GM12878 (cell line): Measurements from ENCODE around the gene BCL2L13. TPM values are rescaled to one million over a fixed set of nuclear protein-coding genes. Genes with fewer than 3 reads are reported as not detected.

Source experiments
- ATAC-seq: fragments of 200-7000 bp; cut with Tn5 transposase; 3 replicates; pipeline ENCODE4 v1.9.1; 2020; ENCODE audit warnings: mild to moderate bottlenecking, moderate library complexity
- BruUV-seq: library from RNA; stranded (reverse); fragments of 400-500 nt; replicated peaks from 2 replicates; lab custom pipeline; 2021; lab: Mats Ljungman, UMichigan
- CTCF ChIA-PET: fragments of 300-600 bp; sonication (Branson Sonifier 250); formaldehyde crosslinking; extraction: SDS; loops from one replicate; lab custom pipeline; 2021; ENCODE audit warnings: inconsistent platforms; lab: Yijun Ruan, JAX
- POLR2A ChIA-PET: fragments of 350-600 bp; formaldehyde crosslinking; extraction: SDS; loops from one replicate; lab custom pipeline; 2021; ENCODE audit warnings: inconsistent platforms; lab: Charles Lee
- RAD21 ChIA-PET: fragments of 300-600 bp; sonication (Branson Sonifier 250); formaldehyde crosslinking; loops from one replicate; lab custom pipeline; 2023; ENCODE audit warnings: antibody characterized with exemption; ENCODE audit not compliant: unreplicated experiment; lab: Charles Lee
- SMC1A ChIA-PET: fragments of 300-600 bp; sonication (Branson Sonifier 250); formaldehyde crosslinking; loops from one replicate; lab custom pipeline; 2023; ENCODE audit not compliant: unreplicated experiment, uncharacterized antibody; lab: Charles Lee
- DNase-seq: peaks from one replicate; pipeline ENCODE4 v3.0.0-alpha.2; 2011; ENCODE audit warnings: low read depth, low spot score
- FAIRE-seq: peaks from 3 replicates; lab custom pipeline; 2011; peaks lifted over from hg19 to GRCh38; lab: Jason Lieb, UNC
- H2AFZ ChIP-seq: 2 replicates; pipeline ENCODE4 v1.6.0; 2011; ENCODE audit warnings: low read depth, low read length, control low read depth; ENCODE audit not compliant: control insufficient read depth
- H3K27ac ChIP-seq: 2 replicates; pipeline ENCODE4 v1.5.1; 2011; ENCODE audit warnings: control low read depth; ENCODE audit not compliant: control insufficient read depth, insufficient read depth
- H3K27me3 ChIP-seq, 2 experiments: replicated peaks in 1 of 2; 2 replicates each; pipeline versions ENCODE4 v1.6.0 to v1.6.1; 2011; ENCODE audit warnings: low read length in 1 of 2; ENCODE audit not compliant: control insufficient read depth in 2 of 2, insufficient read depth in 2 of 2
- H3K36me3 ChIP-seq, 2 experiments: 2 replicates each; pipeline ENCODE4 v1.5.1; 2011; ENCODE audit warnings: low read length in 1 of 2; ENCODE audit not compliant: control insufficient read depth in 2 of 2, insufficient read depth in 2 of 2
- H3K4me1 ChIP-seq: 2 replicates; pipeline ENCODE4 v1.6.1; 2011; ENCODE audit warnings: mild to moderate bottlenecking, low read length, moderate library complexity, mixed read lengths; ENCODE audit not compliant: control insufficient read depth, insufficient read depth
- H3K4me2 ChIP-seq: 2 replicates; pipeline ENCODE4 v1.6.0; 2011; ENCODE audit warnings: control low read depth; ENCODE audit not compliant: control insufficient read depth, insufficient read depth
- H3K4me3 ChIP-seq: fragments of 200-600 bp; sonication (generic); 2 replicates; pipeline ENCODE4 v1.5.1; 2016
- H3K79me2 ChIP-seq: 2 replicates; pipeline ENCODE4 v1.6.0; 2011; ENCODE audit warnings: low read length; ENCODE audit not compliant: control insufficient read depth, insufficient read depth
- H3K9ac ChIP-seq: 2 replicates; pipeline ENCODE4 v1.8.0; 2011; ENCODE audit warnings: low read length, control low read depth, mixed read lengths; ENCODE audit not compliant: control insufficient read depth, insufficient read depth
- H3K9me3 ChIP-seq: replicated peaks from 3 replicates; pipeline ENCODE4 v1.5.1; 2011; ENCODE audit warnings: mild to moderate bottlenecking, low read length; ENCODE audit not compliant: control insufficient read depth, insufficient read depth
- H4K20me1 ChIP-seq: 2 replicates; pipeline ENCODE4 v1.6.0; 2011; ENCODE audit not compliant: control insufficient read depth, insufficient read depth
- ATF7 ChIP-seq: fragments of 450-650 bp; IDR thresholded peaks from 2 replicates; pipeline ENCODE4 v1.6.1; 2016; ENCODE audit warnings: low read depth, mild to moderate bottlenecking
- CBFB ChIP-seq: IDR thresholded peaks from 2 replicates; pipeline ENCODE4 v1.6.1; 2016; ENCODE audit warnings: antibody characterized with exemption, low read depth
- CREB1 ChIP-seq: IDR thresholded peaks from 2 replicates; pipeline ENCODE4 v1.6.1; 2012; ENCODE audit warnings: low read depth, mild to moderate bottlenecking, inconsistent platforms
- EP300 ChIP-seq, 2 experiments: fragments of 150-350 bp in 1 of 2; IDR thresholded peaks; 2 replicates each; pipeline ENCODE4 v1.6.1; 2011 to 2012; ENCODE audit warnings: low read depth in 2 of 2, low read length in 2 of 2, borderline replicate concordance in 1 of 2, improper control_type of control experiment in 1 of 2, inconsistent platforms in 1 of 2; ENCODE audit not compliant: control insufficient read depth in 1 of 2
- HCFC1 ChIP-seq: fragments of 150-350 bp; IDR thresholded peaks from 2 replicates; pipeline ENCODE4 v1.6.1; 2014; ENCODE audit warnings: low read length
- IKZF2 ChIP-seq, 2 experiments: fragments of 450-650 bp; IDR thresholded peaks; 2 replicates each; pipeline ENCODE4 v1.6.1; 2017; ENCODE audit warnings: mild to moderate bottlenecking in 2 of 2, moderate library complexity in 2 of 2
- KLF5 ChIP-seq: fragments of 450-650 bp; IDR thresholded peaks from 2 replicates; pipeline ENCODE4 v1.6.1; 2014; ENCODE audit warnings: mild to moderate bottlenecking; ENCODE audit not compliant: partially characterized antibody
- NFIC ChIP-seq: IDR thresholded peaks from 2 replicates; pipeline ENCODE4 v1.6.1; 2012; ENCODE audit warnings: low read depth, mild to moderate bottlenecking, inconsistent platforms, low read length, moderate library complexity
- NR2C2 ChIP-seq: IDR thresholded peaks from 2 replicates; pipeline ENCODE4 v1.6.1; 2011; ENCODE audit warnings: borderline replicate concordance, low read depth; ENCODE audit not compliant: control insufficient read depth, insufficient read length
- PAX8 ChIP-seq: fragments of 450-650 bp; IDR thresholded peaks from 2 replicates; pipeline ENCODE4 v1.6.1; 2017; ENCODE audit warnings: mild to moderate bottlenecking, moderate library complexity
- POLR2AphosphoS2 ChIP-seq: IDR thresholded peaks from 2 replicates; pipeline ENCODE4 v1.6.1; 2011; ENCODE audit warnings: low read depth, mild to moderate bottlenecking, low read length, improper control_type of control experiment, moderate library complexity
- SMC3 ChIP-seq: IDR thresholded peaks from 2 replicates; pipeline ENCODE4 v1.6.1; 2011; ENCODE audit warnings: low read length, improper control_type of control experiment, borderline replicate concordance
- WGBS: methylation state at CpG from one replicate; pipeline ENCODE4 v1.1.6; 2016; ENCODE audit warnings: low lambda C conversion rate; ENCODE audit not compliant: insufficient replicate concordance, insufficient coverage; ENCODE audit errors: missing lambda C conversion rate; 5-methylcytosine and 5-hydroxymethylcytosine counted together
- in situ Hi-C: fragments of 300-500 bp; cut with MboI; formaldehyde crosslinking; loops from 9 replicates; pipeline ENCODE4 v1.14.3; 2018; ENCODE audit warnings: mixed read lengths
- intact Hi-C: fragments of 100-400 bp; cut with micrococcal nuclease; formaldehyde crosslinking; loops from one replicate; pipeline ENCODE4 v1.14.2; 2022; ENCODE audit not compliant: unreplicated experiment
- polyA plus RNA-seq, 11 experiments: library from polyadenylated mRNA; depleted of rRNA in 4 of 11; unstranded in 6 of 11; stranded (reverse) in 5 of 11; fragments of >200 nt; fragmentation: Nextera tagmentation in 4 of 11; fragmentation: Illumina TruSeq in 1 of 11; extraction: Ambion mirVana in 4 of 11; extraction: Trizol in 1 of 11; gene quantifications; 1 replicate in 1 of 11; 2 replicates in 10 of 11; pipeline versions ENCODE4 v1.2.1 to v1.2.3, GENCODE V29; 2011 to 2016; ENCODE audit warnings: inconsistent platforms in 2 of 11, missing spikeins in 2 of 11, low read depth in 1 of 11
- total RNA-seq, 4 experiments: library from RNA; depleted of rRNA in 3 of 4; stranded (reverse); fragments of >200 nt in 3 of 4; fragmentation: Illumina TruSeq in 1 of 4; extraction: Trizol in 1 of 4; gene quantifications; 2 replicates each; pipeline versions ENCODE4 v1.2.1 to v1.2.3, GENCODE V29; 2013 to 2021

BCL2L13 gene
- total and polyA plus RNA-seq, 10 of the 15 experiments (the other 5 are each of a cell fraction or from before 2014, with no cell fraction given): 18.6 to 30.6 (median 28.2) TPM

GRCh38 chr22:17774926-17775685, 136.5 kb downstream of the BCL2L13 start:
- Histone ChIP-seq H3K9me3 (no peaks in the 10 kb centered on the region; the same call in 2 of the 3 replicates), H3K4me2 (no peak overlapping the region), H3K9ac (no peak overlapping the region), H4K20me1 (peaks cover 5% of the 10 kb centered on the region; the same call in 1 of the 2 replicates), H2AFZ (no peak overlapping the region), H3K4me3 (no peak overlapping the region), H3K36me3 (peaks cover 0 to 6% of the 10 kb centered on the region in 2 experiments; a peak in 2 of 4 replicates), H3K4me1 (peaks cover 46% of the 10 kb centered on the region)
- CTCF ChIA-PET: interaction anchor here (1.2 to 6.4 kb wide), 2 partner anchors 22 to 23 kb away, joined by 4 to 70 read pairs; no protein-coding TSS in a partner anchor
- RAD21 ChIA-PET: interaction anchor here (0.7 to 6.1 kb wide), 3 partner anchors 11 to 26 kb away, joined by 3 to 29 read pairs (median 28); no protein-coding TSS in a partner anchor
- BruUV-seq: no TSS peak
- 73% methylated on average over 27 of the region's 27 CpGs for WGBS
- intact Hi-C loops: loop anchor here (5.0 to 10.0 kb wide), 2 partner anchors 148 to 220 kb away; partner anchors contain the start of gene ATP6V1E1
- TF ChIP-seq CREB1 (no peak), SMC3 (no peak), CBFB (no peak), NFIC (no peak), HCFC1 (no peak), IKZF2 (IDR thresholded peaks at IDR 0.05) (no peak), POLR2AphosphoS2 (no peak), EP300 (IDR thresholded peaks at IDR 0.05; ENCODE audit: borderline replicate concordance in 1 of 2, control insufficient read depth in 1 of 2, low read depth in 2 of 2, low read length in 2 of 2) (no peak), PAX8 (no peak), KLF5 (no peak), ATF7 (no peak), NR2C2 (no peak)
- TF ChIP-seq, all 136 proteins: peak for 0
- POLR2A ChIA-PET: no interaction called here
- ATAC-seq (no peak), DNase-seq (no peak), FAIRE-seq (no peak)
- Histone ChIP-seq H3K27ac (no peak overlapping the region), H3K27me3 (no peaks in the 10 kb centered on the region), H3K79me2 (peaks cover 65% of the 10 kb centered on the region)
- in situ Hi-C loops: no loop called here
- SMC1A ChIA-PET: no interaction called here
